Tibial nerve (tissue), 4 donors: ENCODE measurements around the gene RACK1.
"Not testable (repeated sequence)": the region's sequence is repeated elsewhere in the genome, so short reads cannot be mapped to it uniquely, and the experiment has no call there.

Source experiments
- EP300 ChIP-seq, 2 donors: sonication (generic); formaldehyde crosslinking; IDR thresholded peaks; one replicate each; pipeline ENCODE4 v1.6.1; 2017; ENCODE audit warnings: antibody characterized with exemption in 2 of 2, mild to moderate bottlenecking in 1 of 2
- POLR2A ChIP-seq, 2 donors: fragments of 450-650 bp; IDR thresholded peaks; one replicate each; pipeline ENCODE4 v1.6.1; 2017; ENCODE audit warnings: antibody characterized with exemption in 2 of 2, mild to moderate bottlenecking in 2 of 2, moderate library complexity in 2 of 2
- TF ChIP-seq, protein P1 (sequence below), 5 experiments: fragments of 200-600 bp in 3 of 5; fragments of 450-650 bp in 2 of 5; sonication (generic) in 3 of 5; IDR thresholded peaks; one replicate each; pipeline ENCODE4 v1.5.1; 2016 to 2019; ENCODE audit warnings: antibody characterized with exemption in 5 of 5, mild to moderate bottlenecking in 3 of 5, moderate library complexity in 2 of 5

DNA sequence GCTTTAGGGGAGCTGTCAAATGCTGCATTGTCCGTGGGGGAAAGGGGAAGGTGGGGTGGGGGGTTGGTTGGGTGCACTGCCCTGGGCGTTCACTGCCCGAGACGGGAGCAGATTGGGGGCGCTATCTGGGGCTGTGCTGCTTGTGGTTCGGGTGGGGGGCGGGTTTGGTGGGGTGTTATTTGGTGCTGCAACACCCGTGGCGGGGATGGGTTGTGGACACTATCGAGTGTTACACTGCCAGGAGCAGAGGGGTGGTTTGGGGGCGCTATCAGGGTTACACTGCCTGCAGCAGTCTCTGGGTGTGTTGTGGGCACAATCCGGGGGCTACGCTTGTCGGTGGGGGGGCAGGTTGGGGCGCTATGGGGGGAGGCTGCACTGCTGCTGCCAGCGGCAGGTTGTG, 38.7 kb upstream of the RACK1 start:
- TF ChIP-seq, protein P1, sequence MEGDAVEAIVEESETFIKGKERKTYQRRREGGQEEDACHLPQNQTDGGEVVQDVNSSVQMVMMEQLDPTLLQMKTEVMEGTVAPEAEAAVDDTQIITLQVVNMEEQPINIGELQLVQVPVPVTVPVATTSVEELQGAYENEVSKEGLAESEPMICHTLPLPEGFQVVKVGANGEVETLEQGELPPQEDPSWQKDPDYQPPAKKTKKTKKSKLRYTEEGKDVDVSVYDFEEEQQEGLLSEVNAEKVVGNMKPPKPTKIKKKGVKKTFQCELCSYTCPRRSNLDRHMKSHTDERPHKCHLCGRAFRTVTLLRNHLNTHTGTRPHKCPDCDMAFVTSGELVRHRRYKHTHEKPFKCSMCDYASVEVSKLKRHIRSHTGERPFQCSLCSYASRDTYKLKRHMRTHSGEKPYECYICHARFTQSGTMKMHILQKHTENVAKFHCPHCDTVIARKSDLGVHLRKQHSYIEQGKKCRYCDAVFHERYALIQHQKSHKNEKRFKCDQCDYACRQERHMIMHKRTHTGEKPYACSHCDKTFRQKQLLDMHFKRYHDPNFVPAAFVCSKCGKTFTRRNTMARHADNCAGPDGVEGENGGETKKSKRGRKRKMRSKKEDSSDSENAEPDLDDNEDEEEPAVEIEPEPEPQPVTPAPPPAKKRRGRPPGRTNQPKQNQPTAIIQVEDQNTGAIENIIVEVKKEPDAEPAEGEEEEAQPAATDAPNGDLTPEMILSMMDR (IDR thresholded peaks at IDR 0.05) = not testable (repeated sequence)
- TF ChIP-seq POLR2A, EP300 (IDR thresholded peaks at IDR 0.05): not testable (repeated sequence)
